Heart right ventricle (tissue), 16 donors: ENCODE data around the gene ASB1. TPM values are rescaled to one million over a fixed set of nuclear protein-coding genes. Genes with fewer than 3 reads are reported as not detected.

ENCODE experiments used
- ATAC-seq, 8 donors: fragments of 200-7000 bp; cut with Tn5 transposase; one replicate each; pipeline ENCODE4 v1.9.1; 2020; ENCODE audit warnings: mild to moderate bottlenecking in 8 of 8, moderate library complexity in 8 of 8, moderate number of reproducible peaks in 1 of 8
- DNase-seq, 2 donors: peaks; one replicate each; pipeline ENCODE4 v3.0.0-alpha.2; 2020
- H3K27ac ChIP-seq, 10 donors: fragments of 200-600 bp; sonication (generic) in 2 of 10; one replicate each; pipeline versions ENCODE4 v1.5.0 to v1.8.0; 2020 to 2022; ENCODE audit warnings: mild to moderate bottlenecking in 3 of 10
- H3K27me3 ChIP-seq, 7 donors: fragments of 200-600 bp; one replicate each; pipeline ENCODE4 v1.8.0; 2021 to 2022; ENCODE audit warnings: mild to moderate bottlenecking in 2 of 7
- H3K36me3 ChIP-seq, 9 donors: fragments of 200-600 bp; sonication (generic) in 1 of 9; one replicate each; pipeline versions ENCODE4 v1.5.0 to v1.8.0; 2020 to 2022; ENCODE audit warnings: mild to moderate bottlenecking in 2 of 9
- H3K4me1 ChIP-seq, 9 donors: fragments of 200-600 bp; sonication (generic) in 1 of 9; one replicate each; pipeline versions ENCODE4 v1.5.0 to v1.8.0; 2020 to 2022; ENCODE audit warnings: mild to moderate bottlenecking in 4 of 9
- H3K4me3 ChIP-seq, 10 donors: fragments of 200-600 bp; sonication (generic) in 2 of 10; one replicate each; pipeline versions ENCODE4 v1.5.0 to v1.8.0; 2020 to 2022; ENCODE audit warnings: mild to moderate bottlenecking in 7 of 10, moderate library complexity in 2 of 10
- H3K9me3 ChIP-seq, 11 donors: fragments of 200-600 bp in 10 of 11; sonication (generic) in 2 of 11; one replicate each; pipeline versions ENCODE4 v1.5.0 to v1.8.0; 2013 to 2022; ENCODE audit warnings: mild to moderate bottlenecking in 2 of 11, control low read depth in 1 of 11, moderate library complexity in 1 of 11
- WGBS, 2 donors: extraction: QIAGEN DNeasy Blood & Tissue Kit; methylation state at CpG; one replicate each; pipeline ENCODE4 v1.1.7; 2013; ENCODE audit warnings: inconsistent platforms in 1 of 2; 5-methylcytosine and 5-hydroxymethylcytosine counted together
- intact Hi-C, 10 donors: fragments of 100-400 bp; cut with DNase I; formaldehyde crosslinking; loops; one replicate each; pipeline versions ENCODE4 v1.11.1 to v1.14.2; 2022
- long read RNA-seq, 3 donors: library from polyadenylated mRNA; unstranded; transcript quantifications; one replicate each; pipeline ENCODE4 v2.0.0, GENCODE V29; 2020 to 2021
- polyA plus RNA-seq, 2 donors: library from polyadenylated mRNA; stranded (reverse); fragments of 200-250 nt; gene quantifications; one replicate each; pipeline ENCODE4 v1.2.3, GENCODE V29; 2013
- total RNA-seq, 10 donors: library from RNA; stranded (reverse); fragmentation: NEBNext Ultra II Directional in 3 of 10; extraction: Animal tissue kit (Norgen Biotek cat#: 25700) in 3 of 10; gene quantifications; one replicate each; pipeline versions ENCODE4 v1.2.1 to v1.2.4, GENCODE V29; 2021 to 2023
- TF ChIP-seq, protein P1 (sequence below), 9 donors: fragments of 200-600 bp; sonication (generic) in 2 of 9; IDR thresholded peaks; one replicate each; pipeline versions ENCODE4 v1.5.0 to v1.8.0; 2021 to 2022; ENCODE audit warnings: antibody characterized with exemption in 9 of 9, mild to moderate bottlenecking in 5 of 9, moderate library complexity in 1 of 9
- donor health status: Arrhythmogenic right ventricular cardiomyopathy.
- donor health status: ischemic (EF 13 %, LVEDD 7.1; RV severe dilation, severe dysfunction).
- donor health status: healthy with polysubstance abuse.
- donor health status: DM: no; HTN: yes; CAD: no.
- donor health status: DM: no; HTN: no; CAD: no.
- donor health status: ischemic (EF 25% LVEDD 6.9; RV normal size, moderate dysfunction).
- donor health status: ischemic (EF 25% LVEDD 5.7; RV mildly dilated, moderate dysfunction).
- donor health status: healthy.
- donor health status: DM: yes; HTN: yes; CAD: no.
- donor health status: Ischemic cardiomyopathy.
- donor health status: ischemic (EF 35%, LVEDD 5.7; RV mildly dilated, moderate dysfunction).
- donor health status: nonischemic (EF 11% LVEDD 7.7; RV severe dilation, severe dysfunction).
- donor health status: DM: yes; HTN: yes; CAD: no.
- donor health status: PGD.
- donor health status: ischemic (EF 29% LVEDD 5.4; RV normal size, mild dysfunction).
- donor health status: nonischemic (EF 23%, LVEDD 6.1; RV moderate dilation, normal function).

The ASB1 gene, protein sequence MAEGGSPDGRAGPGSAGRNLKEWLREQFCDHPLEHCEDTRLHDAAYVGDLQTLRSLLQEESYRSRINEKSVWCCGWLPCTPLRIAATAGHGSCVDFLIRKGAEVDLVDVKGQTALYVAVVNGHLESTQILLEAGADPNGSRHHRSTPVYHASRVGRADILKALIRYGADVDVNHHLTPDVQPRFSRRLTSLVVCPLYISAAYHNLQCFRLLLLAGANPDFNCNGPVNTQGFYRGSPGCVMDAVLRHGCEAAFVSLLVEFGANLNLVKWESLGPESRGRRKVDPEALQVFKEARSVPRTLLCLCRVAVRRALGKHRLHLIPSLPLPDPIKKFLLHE
- total RNA-seq, result 10 to 100 TPM; 31.4 to 61.5 (median 51.2) TPM
- 10 to 100 TPM; 32.0 to 41.9 TPM for polyA plus RNA-seq
- long read RNA-seq, donor 1, full-length matches to known transcripts, result 6 of 38 reads
- long read RNA-seq, donor 1, partial matches to known transcripts, result 8 of 38 reads
- long read RNA-seq, donor 1, other reads (novel, unspliced or antisense), result 24 of 38 reads
- long read RNA-seq, donor 2, full-length matches to known transcripts, result 21 of 48 reads
- long read RNA-seq, donor 2, partial matches to known transcripts, result 2 of 48 reads
- long read RNA-seq, donor 2, other reads (novel, unspliced or antisense), result 25 of 48 reads
- long read RNA-seq, donor 3, full-length matches to known transcripts, result 6 of 43 reads
- long read RNA-seq, donor 3, partial matches to known transcripts, result 1 of 43 reads
- long read RNA-seq, donor 3, other reads (novel, unspliced or antisense), result 36 of 43 reads

DNA sequence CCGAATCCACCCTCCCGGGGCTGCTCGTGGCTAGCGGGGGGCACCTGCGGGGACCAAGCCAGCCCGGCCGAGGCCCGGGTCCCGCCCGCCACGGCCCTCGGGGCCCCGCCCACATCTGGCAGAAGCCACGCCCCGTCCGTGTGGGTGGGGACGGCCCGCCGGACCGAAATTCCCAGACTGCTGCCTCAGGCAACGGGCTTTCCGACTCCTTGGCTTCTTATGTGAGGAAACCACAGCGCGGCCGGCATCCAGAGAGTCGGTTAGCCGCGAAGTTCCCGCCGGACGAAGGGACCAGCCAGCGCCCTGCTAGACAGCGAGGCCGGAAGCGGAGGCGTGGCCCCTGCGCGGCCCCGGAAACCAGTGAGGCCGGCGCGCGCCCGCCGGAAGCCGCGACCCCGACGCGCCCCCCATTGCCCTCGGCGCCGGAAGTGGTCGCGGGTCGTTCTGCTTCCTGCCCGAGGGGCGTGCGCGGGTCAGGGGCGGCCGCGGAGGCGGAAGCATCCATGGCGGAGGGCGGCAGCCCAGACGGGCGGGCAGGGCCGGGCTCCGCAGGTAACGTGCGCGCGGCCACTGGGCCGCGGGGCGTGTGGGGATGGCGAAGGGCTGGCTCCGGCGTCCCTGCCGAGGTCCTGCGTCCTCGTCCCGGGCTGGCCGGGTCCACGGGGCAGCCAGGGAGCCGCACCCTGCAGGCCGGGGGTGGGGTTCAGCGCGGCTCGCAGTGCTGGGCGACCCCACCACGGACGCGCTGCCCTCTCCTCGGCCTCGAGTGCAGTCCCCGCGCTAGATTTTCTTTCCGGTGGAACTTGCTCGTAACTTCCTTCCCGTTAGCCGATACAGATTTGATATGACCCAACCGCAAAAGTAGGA, at the start of gene ASB1:
ASB1 (plus strand) TSS at position 360 of the 867 bp plus-strand sequence; CDS start at position 504, 144 bp downstream.
- Histone ChIP-seq H3K4me3 (peak within 1 kb of the TSS; percentile 56 to 98 (median 79)), H3K27ac (peak within 1 kb of the TSS; percentile 70 to 98 (median 94)), H3K36me3 (peaks cover 0 to 10% (median 0%) of the 10 kb centered on the region in 9 donors), H3K9me3 (peaks cover 0 to 18% (median 0%) of the 10 kb centered on the region in 11 donors), H3K27me3 (peaks cover 0 to 36% (median 10%) of the 10 kb centered on the region in 7 donors), H3K4me1 (peaks cover under 1 to 58% (median 32%) of the 10 kb centered on the region in 9 donors)
- peak; percentile 87 to 91 (median 89) for ATAC-seq
- intact Hi-C loops, result no loop called here
- peak; percentile 66 to 76 for DNase-seq
- TF ChIP-seq, protein P1, sequence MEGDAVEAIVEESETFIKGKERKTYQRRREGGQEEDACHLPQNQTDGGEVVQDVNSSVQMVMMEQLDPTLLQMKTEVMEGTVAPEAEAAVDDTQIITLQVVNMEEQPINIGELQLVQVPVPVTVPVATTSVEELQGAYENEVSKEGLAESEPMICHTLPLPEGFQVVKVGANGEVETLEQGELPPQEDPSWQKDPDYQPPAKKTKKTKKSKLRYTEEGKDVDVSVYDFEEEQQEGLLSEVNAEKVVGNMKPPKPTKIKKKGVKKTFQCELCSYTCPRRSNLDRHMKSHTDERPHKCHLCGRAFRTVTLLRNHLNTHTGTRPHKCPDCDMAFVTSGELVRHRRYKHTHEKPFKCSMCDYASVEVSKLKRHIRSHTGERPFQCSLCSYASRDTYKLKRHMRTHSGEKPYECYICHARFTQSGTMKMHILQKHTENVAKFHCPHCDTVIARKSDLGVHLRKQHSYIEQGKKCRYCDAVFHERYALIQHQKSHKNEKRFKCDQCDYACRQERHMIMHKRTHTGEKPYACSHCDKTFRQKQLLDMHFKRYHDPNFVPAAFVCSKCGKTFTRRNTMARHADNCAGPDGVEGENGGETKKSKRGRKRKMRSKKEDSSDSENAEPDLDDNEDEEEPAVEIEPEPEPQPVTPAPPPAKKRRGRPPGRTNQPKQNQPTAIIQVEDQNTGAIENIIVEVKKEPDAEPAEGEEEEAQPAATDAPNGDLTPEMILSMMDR (IDR thresholded peaks at IDR 0.05), result no peak
- 0% methylated on average over 97 to 104 of the region's 104 CpGs for WGBS, 2 donors

DNA sequence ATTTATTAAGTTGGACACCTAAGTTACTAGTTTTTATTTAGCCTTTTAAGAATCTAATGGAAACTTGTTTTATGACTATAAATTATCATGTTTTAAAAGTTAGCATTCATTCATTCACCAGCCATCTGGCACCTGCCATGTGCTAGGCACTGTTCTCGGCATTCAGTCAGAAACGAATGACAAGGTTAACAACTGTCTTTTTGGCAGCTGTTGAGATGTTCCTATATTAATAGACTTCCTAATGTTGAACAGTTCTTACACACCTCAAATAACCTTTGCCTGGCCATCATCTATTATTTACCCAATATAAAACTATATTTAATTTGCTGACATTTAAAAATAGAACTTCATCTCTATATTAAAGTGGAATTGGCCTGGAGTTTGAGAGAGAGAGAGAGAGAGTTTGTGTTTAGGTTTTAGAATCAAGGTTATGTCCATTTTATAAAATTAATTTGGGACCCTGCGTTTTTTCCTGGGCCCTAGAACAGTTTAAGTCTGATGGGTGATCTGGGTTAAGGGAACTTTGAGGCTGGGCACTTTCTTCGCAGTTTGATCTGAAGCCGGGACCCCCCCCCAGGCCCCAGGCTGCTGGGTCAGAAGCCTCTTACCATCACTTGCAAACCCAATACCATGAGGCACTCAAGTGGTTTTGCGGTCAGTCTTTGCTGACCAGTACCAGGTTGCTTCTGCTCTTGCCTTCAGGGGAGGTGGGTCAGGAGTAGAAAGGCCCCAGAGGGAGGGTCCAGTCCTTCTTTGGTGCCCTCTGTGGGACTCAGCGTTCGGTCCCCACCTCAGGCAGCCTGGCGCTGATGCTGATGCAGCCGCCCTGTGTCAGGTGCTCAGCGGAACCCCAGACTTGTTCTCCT, 48.3 kb upstream of the ASB1 start:
- 81 to 86% methylated on average over 11 of the region's 11 CpGs for WGBS, 2 donors
- peaks cover 0 to 19% (median 3%) of the 10 kb centered on the region in 9 donors for H3K36me3 ChIP-seq
- H3K27ac ChIP-seq, result peak overlapping the region; percentile 1 to 79 (median 62)
- ATAC-seq, result peak; percentile 54 to 93 (median 86)
- H3K4me3 ChIP-seq, result no peak overlapping the region
- DNase-seq, result no peak
- no peaks in the 10 kb centered on the region for H3K9me3 ChIP-seq
- peaks cover 2 to 65% (median 22%) of the 10 kb centered on the region in 9 donors for H3K4me1 ChIP-seq
- TF ChIP-seq, protein P1 (IDR thresholded peaks at IDR 0.05), result no peak
- no peaks in the 10 kb centered on the region for H3K27me3 ChIP-seq
- intact Hi-C loops, result loop anchor here in 2 of 10 donors (2.0 to 10.0 kb wide), 3 partner anchors 70 to 406 kb away; no protein-coding TSS in a partner anchor

GRCh38 chr2:238379096-238379810, 47.5 kb upstream of the ASB1 start:
- H3K27me3 ChIP-seq, result no peaks in the 10 kb centered on the region
- TF ChIP-seq, protein P1 (IDR thresholded peaks at IDR 0.05), result no peak
- H3K4me3 ChIP-seq, result no peak overlapping the region
- DNase-seq, result no peak
- H3K9me3 ChIP-seq, result no peaks in the 10 kb centered on the region
- H3K4me1 ChIP-seq, result peaks cover 2 to 69% (median 22%) of the 10 kb centered on the region in 9 donors
- intact Hi-C loops, result loop anchor here in 2 of 10 donors (2.0 to 10.0 kb wide), 3 partner anchors 70 to 406 kb away; no protein-coding TSS in a partner anchor
- H3K36me3 ChIP-seq, result peaks cover 0 to 21% (median 3%) of the 10 kb centered on the region in 9 donors
- peak overlapping the region in 9 of 10 donors; percentile 1 to 79 (median 62) for H3K27ac ChIP-seq
- WGBS, 2 donors, result 70 to 77% methylated on average over 15 of the region's 15 CpGs
- ATAC-seq, result peak in 7 of 8 donors; percentile 25 to 60 (median 40)
